ENCODE data around the gene KIZ.

GRCh38 chr20:21182832-21183563, 57.1 kb downstream of the KIZ start:
- TF ChIP-seq EZH2 (IDR thresholded peaks at IDR 0.05; ENCODE audit: borderline replicate concordance) (no peak), EZH2phosphoT487 (IDR thresholded peaks at IDR 0.05; ENCODE audit: low read depth, severe bottlenecking, unreplicated experiment) (no peak)
- TF ChIP-seq, protein P1, sequence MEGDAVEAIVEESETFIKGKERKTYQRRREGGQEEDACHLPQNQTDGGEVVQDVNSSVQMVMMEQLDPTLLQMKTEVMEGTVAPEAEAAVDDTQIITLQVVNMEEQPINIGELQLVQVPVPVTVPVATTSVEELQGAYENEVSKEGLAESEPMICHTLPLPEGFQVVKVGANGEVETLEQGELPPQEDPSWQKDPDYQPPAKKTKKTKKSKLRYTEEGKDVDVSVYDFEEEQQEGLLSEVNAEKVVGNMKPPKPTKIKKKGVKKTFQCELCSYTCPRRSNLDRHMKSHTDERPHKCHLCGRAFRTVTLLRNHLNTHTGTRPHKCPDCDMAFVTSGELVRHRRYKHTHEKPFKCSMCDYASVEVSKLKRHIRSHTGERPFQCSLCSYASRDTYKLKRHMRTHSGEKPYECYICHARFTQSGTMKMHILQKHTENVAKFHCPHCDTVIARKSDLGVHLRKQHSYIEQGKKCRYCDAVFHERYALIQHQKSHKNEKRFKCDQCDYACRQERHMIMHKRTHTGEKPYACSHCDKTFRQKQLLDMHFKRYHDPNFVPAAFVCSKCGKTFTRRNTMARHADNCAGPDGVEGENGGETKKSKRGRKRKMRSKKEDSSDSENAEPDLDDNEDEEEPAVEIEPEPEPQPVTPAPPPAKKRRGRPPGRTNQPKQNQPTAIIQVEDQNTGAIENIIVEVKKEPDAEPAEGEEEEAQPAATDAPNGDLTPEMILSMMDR (IDR thresholded peaks at IDR 0.05; ENCODE audit: poor library complexity), result no peak
